GM18907 (cell line): Measurements from ENCODE around the gene ALDH3B1.

ENCODE experiments used
- ATAC-seq: cut with Tn5 transposase; IDR thresholded peaks from one replicate; pipeline ENCODE4 v1.9.1; 2021; ENCODE audit warnings: mild to moderate bottlenecking, moderate library complexity; ENCODE audit not compliant: unreplicated experiment

The ALDH3B1 gene

GRCh38 chr11:67996622-67997474 is 13.3 kb upstream of the ALDH3B1 start:
- no peak for ATAC-seq

- no peak for ATAC-seq
These were observed 12.6 kb upstream of the ALDH3B1 start for GRCh38 chr11:67997475-67997921.

GRCh38 chr11:67998150-67999045 is 11.7 kb upstream of the ALDH3B1 start:
- no peak for ATAC-seq

- ATAC-seq: no peak
These were observed 10.9 kb upstream of the ALDH3B1 start for GRCh38 chr11:67999201-67999629.

- no peak for ATAC-seq
These were observed 10.4 kb upstream of the ALDH3B1 start for GRCh38 chr11:67999704-68000103.

- ATAC-seq: peak; percentile 30
These were observed 7.6 kb upstream of the ALDH3B1 start for GRCh38 chr11:68002575-68002937.

GRCh38 chr11:68002938-68003845 is 6.9 kb upstream of the ALDH3B1 start:
- peak; percentile 35 for ATAC-seq

- peak; percentile 48 for ATAC-seq
These were observed 6.1 kb upstream of the ALDH3B1 start, which contains the start of gene UNC93B1 for GRCh38 chr11:68003846-68004550. Gene UNC93B1, minus strand, starts transcription at chr11:68004097. Its CDS starts 54 bp downstream, at chr11:68004043.

GRCh38 chr11:68004551-68005335 is 5.4 kb upstream of the ALDH3B1 start:
- no peak for ATAC-seq

GRCh38 chr11:68006606-68007166 is 3.4 kb upstream of the ALDH3B1 start:
- ATAC-seq: no peak

GRCh38 chr11:68007498-68008380 is 2.4 kb upstream of the ALDH3B1 start:
- no peak for ATAC-seq

- ATAC-seq: no peak
These were observed 1.5 kb upstream of the ALDH3B1 start for GRCh38 chr11:68008381-68009337.

GRCh38 chr11:68009391-68010089 is 587 bp upstream of the ALDH3B1 start:
- no peak for ATAC-seq

GRCh38 chr11:68011051-68011943 is 1.2 kb downstream of the ALDH3B1 start:
- no peak for ATAC-seq
